Right atrium auricular region (tissue), 2 donors: ENCODE data around the gene KCMF1. TPM values are rescaled to one million over a fixed set of nuclear protein-coding genes. Genes with fewer than 3 reads are reported as not detected.

Experiments
- DNase-seq: peaks from one replicate; pipeline ENCODE4 v3.0.0-alpha.2; 2019; ENCODE audit warnings: low spot score
- H3K27ac ChIP-seq, 2 donors: fragments of 200-600 bp; sonication (generic); 1 replicate in 1 of 2; 2 replicates in 1 of 2; pipeline ENCODE4 v1.5.1; 2016 to 2019
- H3K27me3 ChIP-seq, 2 donors: fragments of 200-600 bp; sonication (generic); one replicate each; pipeline versions ENCODE4 v1.5.1 to v1.6.0; 2017 to 2019
- H3K36me3 ChIP-seq: fragments of 200-600 bp; sonication (generic); one replicate; pipeline ENCODE4 v1.5.1; 2016
- H3K4me1 ChIP-seq, 2 donors: fragments of 200-600 bp; sonication (generic); one replicate each; pipeline versions ENCODE4 v1.5.1 to v1.6.0; 2017 to 2019
- H3K4me3 ChIP-seq, 2 donors: fragments of 200-600 bp; sonication (generic); 1 replicate in 1 of 2; 2 replicates in 1 of 2; pipeline ENCODE4 v1.5.1; 2017 to 2019; ENCODE audit warnings: mild to moderate bottlenecking in 1 of 2, moderate library complexity in 1 of 2
- H3K9me3 ChIP-seq, 2 donors: fragments of 200-600 bp; sonication (generic); one replicate each; pipeline ENCODE4 v1.5.1; 2019
- total RNA-seq, 2 donors: library from RNA; depleted of rRNA; stranded (reverse); fragments of >200 nt; gene quantifications; one replicate each; pipeline ENCODE4 v1.1.0, GENCODE V29; 2016
- TF ChIP-seq, protein P1 (sequence below), 2 donors: fragments of 200-600 bp; sonication (generic); IDR thresholded peaks; one replicate each; pipeline ENCODE4 v1.5.1; 2019; ENCODE audit warnings: antibody characterized with exemption in 2 of 2

Gene KCMF1
- total RNA-seq, 2 donors from 2014 or later, result 53.1 to 69.5 TPM

DNA sequence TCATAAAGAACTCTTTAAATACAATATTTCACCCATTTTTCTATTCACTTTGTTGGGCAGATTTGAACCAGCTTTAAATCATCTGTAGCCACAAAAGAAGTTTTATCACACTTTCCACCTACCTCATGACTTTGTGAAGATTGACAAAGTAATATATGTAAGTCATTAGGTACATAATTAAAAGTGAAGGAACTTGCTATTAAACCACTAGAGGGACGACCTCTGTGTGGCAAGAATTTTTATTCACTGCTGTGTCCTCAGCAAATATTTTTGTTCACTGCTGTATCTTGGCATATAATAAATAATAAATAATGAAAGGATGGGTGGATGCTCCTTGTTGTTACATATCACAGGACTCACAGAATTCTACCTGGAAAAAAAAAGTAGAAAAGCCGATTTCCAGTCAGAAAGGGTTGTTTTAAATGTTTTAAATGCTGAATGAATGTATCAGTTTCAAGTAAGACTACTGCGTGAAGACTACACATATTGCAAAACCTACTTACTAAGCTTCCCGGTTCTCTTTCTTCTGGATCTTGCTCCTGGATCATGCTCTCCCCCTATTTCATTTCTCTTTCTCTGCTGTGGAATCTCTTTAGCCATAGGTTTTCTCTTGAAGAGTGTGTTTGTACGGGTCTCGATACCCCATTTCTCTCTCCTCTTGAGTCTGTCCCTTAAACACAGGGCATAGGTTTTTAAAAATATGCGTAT, 44.8 kb downstream of the KCMF1 start:
- TF ChIP-seq, protein P1, sequence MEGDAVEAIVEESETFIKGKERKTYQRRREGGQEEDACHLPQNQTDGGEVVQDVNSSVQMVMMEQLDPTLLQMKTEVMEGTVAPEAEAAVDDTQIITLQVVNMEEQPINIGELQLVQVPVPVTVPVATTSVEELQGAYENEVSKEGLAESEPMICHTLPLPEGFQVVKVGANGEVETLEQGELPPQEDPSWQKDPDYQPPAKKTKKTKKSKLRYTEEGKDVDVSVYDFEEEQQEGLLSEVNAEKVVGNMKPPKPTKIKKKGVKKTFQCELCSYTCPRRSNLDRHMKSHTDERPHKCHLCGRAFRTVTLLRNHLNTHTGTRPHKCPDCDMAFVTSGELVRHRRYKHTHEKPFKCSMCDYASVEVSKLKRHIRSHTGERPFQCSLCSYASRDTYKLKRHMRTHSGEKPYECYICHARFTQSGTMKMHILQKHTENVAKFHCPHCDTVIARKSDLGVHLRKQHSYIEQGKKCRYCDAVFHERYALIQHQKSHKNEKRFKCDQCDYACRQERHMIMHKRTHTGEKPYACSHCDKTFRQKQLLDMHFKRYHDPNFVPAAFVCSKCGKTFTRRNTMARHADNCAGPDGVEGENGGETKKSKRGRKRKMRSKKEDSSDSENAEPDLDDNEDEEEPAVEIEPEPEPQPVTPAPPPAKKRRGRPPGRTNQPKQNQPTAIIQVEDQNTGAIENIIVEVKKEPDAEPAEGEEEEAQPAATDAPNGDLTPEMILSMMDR (IDR thresholded peaks at IDR 0.05), result peak in 1 of 2 donors; percentile 19
- Histone ChIP-seq H3K9me3 (no peaks in the 10 kb centered on the region), H3K27ac (peak overlapping the region in 1 of 2 donors; percentile 1), H3K4me1 (peaks cover 0 to 57% of the 10 kb centered on the region in 2 donors), H3K36me3 (no peaks in the 10 kb centered on the region), H3K4me3 (no peak overlapping the region), H3K27me3 (no peaks in the 10 kb centered on the region)
- DNase-seq, result no peak

DNA sequence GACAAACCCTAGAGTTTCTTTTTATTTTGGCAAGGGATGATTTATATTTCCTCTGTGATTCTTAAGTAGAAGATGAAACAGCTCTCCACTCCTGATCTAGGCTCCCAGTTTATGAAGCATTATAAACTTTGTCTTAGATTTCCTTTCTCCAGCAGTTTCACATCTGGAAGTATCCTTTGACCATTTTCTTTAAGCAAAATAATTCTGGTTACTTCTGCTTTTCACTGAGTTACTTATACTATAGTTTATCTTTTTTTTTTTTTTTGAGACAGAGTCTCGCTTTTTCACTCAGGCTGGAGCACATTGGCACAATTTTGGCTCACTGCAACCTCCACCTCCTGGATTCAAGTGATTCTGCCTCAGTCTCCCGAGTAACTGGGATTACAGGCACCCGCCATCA, 45.5 kb downstream of the KCMF1 start:
- Histone ChIP-seq H3K9me3 (no peaks in the 10 kb centered on the region), H3K27me3 (no peaks in the 10 kb centered on the region), H3K4me3 (no peak overlapping the region), H3K4me1 (peaks cover 0 to 50% of the 10 kb centered on the region in 2 donors), H3K36me3 (no peaks in the 10 kb centered on the region), H3K27ac (no peak overlapping the region)
- no peak for DNase-seq
- TF ChIP-seq, protein P1 (IDR thresholded peaks at IDR 0.05), result no peak

DNA sequence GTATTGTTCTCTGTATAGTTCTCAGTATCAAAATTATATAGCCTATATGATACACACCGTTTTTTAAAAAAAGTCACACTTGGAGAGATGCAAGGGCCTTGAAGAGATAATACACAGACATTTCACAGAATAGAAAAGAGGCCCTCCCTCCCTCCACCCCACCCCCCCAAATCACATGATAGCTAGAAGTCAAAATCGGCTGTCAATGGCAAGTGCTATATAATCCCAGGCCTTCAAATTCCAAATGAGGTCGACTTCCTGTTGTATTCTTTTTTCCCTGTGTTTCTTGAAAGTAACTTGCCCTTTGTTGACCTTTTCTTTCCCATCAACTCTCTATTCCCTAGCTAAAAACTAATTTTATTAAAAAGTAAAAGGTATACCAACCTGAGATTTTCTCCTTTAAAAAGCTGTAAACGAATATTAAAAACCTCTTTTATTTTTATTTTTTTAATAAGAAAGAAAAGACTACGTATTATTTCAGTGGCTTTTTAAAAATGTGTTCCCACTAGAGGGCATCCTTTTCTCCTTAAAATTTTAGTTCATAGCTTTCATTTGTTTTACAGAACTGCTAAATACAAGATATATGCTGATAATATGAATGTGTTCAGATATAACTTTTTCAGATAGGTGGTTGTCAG, 46.6 kb downstream of the KCMF1 start:
- TF ChIP-seq, protein P1 (IDR thresholded peaks at IDR 0.05), result peak; percentile 34 to 54
- Histone ChIP-seq H3K4me3 (no peak overlapping the region), H3K9me3 (no peaks in the 10 kb centered on the region), H3K27me3 (no peaks in the 10 kb centered on the region), H3K4me1 (peaks cover 0 to 40% of the 10 kb centered on the region in 2 donors), H3K27ac (no peak overlapping the region), H3K36me3 (no peaks in the 10 kb centered on the region)
- no peak for DNase-seq

DNA sequence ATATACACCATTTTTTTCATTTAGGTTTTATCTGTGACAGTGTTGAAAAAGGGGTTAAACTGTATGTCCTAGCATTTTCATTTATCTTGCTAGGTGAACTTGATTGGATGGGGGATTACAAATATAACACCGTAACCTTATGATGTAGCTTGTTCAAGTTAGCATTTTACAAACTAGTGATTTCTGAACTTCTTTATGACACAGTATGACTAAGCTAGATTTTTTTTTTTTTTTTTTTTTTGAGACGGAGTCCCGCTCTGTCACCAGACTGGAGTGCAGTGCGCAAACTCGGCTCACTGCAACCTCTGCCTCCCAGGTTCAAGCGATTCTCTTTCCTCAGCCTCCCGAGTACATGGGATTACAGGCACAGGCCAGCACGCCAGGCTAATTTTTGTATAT, 47.1 kb downstream of the KCMF1 start:
- no peak overlapping the region for H3K27ac ChIP-seq
- peaks cover 0 to 34% of the 10 kb centered on the region in 2 donors for H3K4me1 ChIP-seq
- TF ChIP-seq, protein P1 (IDR thresholded peaks at IDR 0.05), result no peak

DNA sequence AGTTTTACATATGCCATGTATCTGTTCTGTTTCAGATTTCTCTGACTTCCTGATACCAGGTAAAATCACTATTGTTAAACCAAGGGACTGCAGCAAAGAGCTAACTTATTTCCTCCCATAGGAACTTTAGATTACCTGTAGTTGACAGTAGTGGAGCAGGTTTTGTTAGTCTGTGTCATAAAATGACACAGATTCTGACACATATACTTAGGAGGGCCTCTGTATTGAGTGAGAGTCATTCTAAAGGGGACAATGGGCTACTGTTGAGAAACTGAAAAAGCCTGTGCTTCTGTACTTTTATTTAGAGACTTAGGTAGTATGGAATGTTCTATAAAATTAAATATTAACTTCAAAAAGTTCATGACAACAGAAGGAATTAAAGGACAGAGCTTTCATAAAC, 48.2 kb downstream of the KCMF1 start:
- no peaks in the 10 kb centered on the region for H3K9me3 ChIP-seq
- no peak overlapping the region for H3K27ac ChIP-seq
- no peak for DNase-seq
- no peak overlapping the region for H3K4me3 ChIP-seq
- H3K4me1 ChIP-seq, result peaks cover 0 to 29% of the 10 kb centered on the region in 2 donors
- no peaks in the 10 kb centered on the region for H3K27me3 ChIP-seq
- H3K36me3 ChIP-seq, result no peaks in the 10 kb centered on the region
- TF ChIP-seq, protein P1 (IDR thresholded peaks at IDR 0.05), result no peak

More for the DNA sequence above, 47.1 kb downstream of the KCMF1 start:
- H3K36me3 ChIP-seq, result no peaks in the 10 kb centered on the region
- H3K9me3 ChIP-seq, result no peaks in the 10 kb centered on the region
- H3K4me3 ChIP-seq, result no peak overlapping the region
- no peaks in the 10 kb centered on the region for H3K27me3 ChIP-seq
- DNase-seq, result no peak
